ENCODE results near the gene SYDE1.

Gene SYDE1

DNA sequence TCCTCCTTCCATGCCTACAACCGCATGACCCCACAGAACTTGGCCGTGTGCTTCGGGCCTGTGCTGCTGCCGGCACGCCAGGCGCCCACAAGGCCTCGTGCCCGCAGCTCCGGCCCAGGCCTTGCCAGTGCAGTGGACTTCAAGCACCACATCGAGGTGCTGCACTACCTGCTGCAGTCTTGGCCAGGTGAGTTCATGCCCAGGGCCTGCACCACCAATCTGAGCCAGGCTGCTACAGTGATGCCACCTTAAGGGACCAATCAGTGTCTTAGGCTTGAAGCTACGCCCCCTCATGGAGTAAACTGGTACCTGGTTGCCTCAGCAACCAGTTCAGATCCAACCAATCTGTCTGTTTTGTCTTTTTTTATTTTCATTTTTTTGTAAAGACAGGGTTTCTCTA is 5.2 kb downstream of the SYDE1 start:
- Histone ChIP-seq H3K79me1 (replicated peaks; ENCODE audit: low read length, poor library complexity, severe bottlenecking) (peaks cover 28% of the 10 kb centered on the region), H2AFZ (ENCODE audit: low read depth, low read length) (no peak overlapping the region), H3K14ac (ENCODE audit: low read length in 2 of 2) (no peak overlapping the region), H3K4ac (ENCODE audit: low read depth in 1 of 2, low read length in 2 of 2) (no peak overlapping the region), H4K8ac (ENCODE audit: low read length) (peak overlapping the region; percentile 10), H4K91ac (ENCODE audit: low read length) (no peak overlapping the region), H3K27ac (ENCODE audit: low read length, poor library complexity, severe bottlenecking) (no peak overlapping the region), H3K27me3 (ENCODE audit: control insufficient read depth in 1 of 2, insufficient read depth in 1 of 2, low read length in 2 of 2) (no peaks in the 10 kb centered on the region), H2BK15ac (ENCODE audit: low read depth, poor library complexity, severe bottlenecking) (no peak overlapping the region), H2AK5ac (ENCODE audit: low read length, severe bottlenecking) (no peak overlapping the region), H3K18ac (ENCODE audit: low read depth in 1 of 2, low read length in 2 of 2) (no peak overlapping the region), H2BK12ac (ENCODE audit: low read length in 2 of 2) (no peak overlapping the region), H2BK5ac (ENCODE audit: low read depth, low read length, poor library complexity, severe bottlenecking) (no peak overlapping the region), H3K4me3 (ENCODE audit: insufficient read depth in 1 of 2, low read depth in 1 of 2, low read length in 2 of 2) (no peak overlapping the region), H3K9ac (ENCODE audit: low read length) (no peak overlapping the region), H3K9me3 (ENCODE audit: control insufficient read depth, low read length) (no peaks in the 10 kb centered on the region), H3K4me1 (ENCODE audit: control insufficient read depth, insufficient read depth, low read depth, low read length) (peaks cover 13% of the 10 kb centered on the region), H2BK120ac (ENCODE audit: low read depth, low read length) (no peak overlapping the region), H3K23ac (ENCODE audit: low read length in 2 of 2) (no peak overlapping the region), H3K4me2 (ENCODE audit: low read length, poor library complexity, severe bottlenecking) (no peak overlapping the region), H3K36me3 (ENCODE audit: control insufficient read depth in 1 of 2, insufficient read depth in 2 of 2, low read depth in 1 of 2, low read length in 2 of 2) (peaks cover 72 to 86% of the 10 kb centered on the region in 2 experiments)
- no peak for DNase-seq
- WGBS, result over 99% methylated on average over 11 of the region's 11 CpGs

DNA sequence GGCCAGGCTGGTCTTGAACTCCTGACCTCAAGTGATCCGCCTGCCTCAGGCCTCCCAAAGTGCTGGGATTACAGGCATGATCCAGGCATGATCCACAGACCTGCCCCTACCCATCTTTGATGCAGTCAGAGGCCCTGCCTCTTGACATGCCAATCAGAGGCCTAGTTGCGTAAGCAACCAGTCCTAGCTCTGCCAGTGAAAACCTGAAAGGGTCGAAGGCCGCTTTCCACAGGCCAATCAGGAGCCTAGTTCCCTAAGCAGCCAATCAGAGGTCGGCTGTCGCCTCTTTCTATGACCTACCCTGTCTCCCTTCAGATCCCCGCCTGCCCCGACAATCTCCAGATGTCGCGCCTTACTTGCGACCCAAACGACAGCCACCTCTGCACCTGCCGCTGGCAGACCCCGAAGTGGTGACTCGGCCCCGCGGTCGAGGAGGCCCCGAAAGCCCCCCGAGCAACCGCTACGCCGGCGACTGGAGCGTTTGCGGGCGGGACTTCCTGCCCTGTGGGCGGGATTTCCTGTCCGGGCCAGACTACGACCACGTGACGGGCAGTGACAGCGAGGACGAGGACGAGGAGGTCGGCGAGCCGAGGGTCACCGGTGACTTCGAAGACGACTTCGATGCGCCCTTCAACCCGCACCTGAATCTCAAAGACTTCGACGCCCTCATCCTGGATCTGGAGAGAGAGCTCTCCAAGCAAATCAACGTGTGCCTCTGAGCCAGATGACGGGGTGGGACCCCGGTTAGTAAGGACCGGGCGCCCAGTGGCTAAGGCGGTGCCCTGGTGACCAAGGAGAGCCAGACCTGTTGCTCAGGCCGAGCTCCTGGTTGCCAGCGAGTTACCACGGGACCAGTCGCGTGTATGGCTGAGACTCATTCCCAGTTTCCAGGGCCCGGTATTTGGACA is 6.3 kb downstream of the SYDE1 start:
- no peak overlapping the region for H2AK5ac ChIP-seq (ENCODE audit: low read length, severe bottlenecking)
- no peak overlapping the region for H4K8ac ChIP-seq (ENCODE audit: low read length)
- no peak overlapping the region for H4K91ac ChIP-seq (ENCODE audit: low read length)
- no peak overlapping the region for H3K27ac ChIP-seq (ENCODE audit: low read length, poor library complexity, severe bottlenecking)
- no peak overlapping the region for H2BK15ac ChIP-seq (ENCODE audit: low read depth, poor library complexity, severe bottlenecking)
- peaks cover 84 to 97% of the 10 kb centered on the region in 2 experiments for H3K36me3 ChIP-seq (ENCODE audit: control insufficient read depth in 1 of 2, insufficient read depth in 2 of 2, low read depth in 1 of 2, low read length in 2 of 2)
- no peaks in the 10 kb centered on the region for H3K27me3 ChIP-seq (ENCODE audit: control insufficient read depth in 1 of 2, insufficient read depth in 1 of 2, low read length in 2 of 2)
- peaks cover 36% of the 10 kb centered on the region for H3K79me1 ChIP-seq (replicated peaks; ENCODE audit: low read length, poor library complexity, severe bottlenecking)
- no peak overlapping the region for H3K4ac ChIP-seq (ENCODE audit: low read depth in 1 of 2, low read length in 2 of 2)
- H2BK12ac ChIP-seq (ENCODE audit: low read length in 2 of 2), result no peak overlapping the region
- H2AFZ ChIP-seq (ENCODE audit: low read depth, low read length), result no peak overlapping the region
- H2BK5ac ChIP-seq (ENCODE audit: low read depth, low read length, poor library complexity, severe bottlenecking), result no peak overlapping the region
- H3K4me3 ChIP-seq (ENCODE audit: insufficient read depth in 1 of 2, low read depth in 1 of 2, low read length in 2 of 2), result no peak overlapping the region
- H3K4me2 ChIP-seq (ENCODE audit: low read length, poor library complexity, severe bottlenecking), result no peak overlapping the region
- H3K23ac ChIP-seq (ENCODE audit: low read length in 2 of 2), result no peak overlapping the region
- WGBS, result 97% methylated on average over 57 of the region's 58 CpGs
- H3K9me3 ChIP-seq (ENCODE audit: control insufficient read depth, low read length), result no peaks in the 10 kb centered on the region
- no peak overlapping the region for H2BK120ac ChIP-seq (ENCODE audit: low read depth, low read length)
- no peak overlapping the region for H3K14ac ChIP-seq (ENCODE audit: low read length in 2 of 2)
- no peak for DNase-seq
- H3K9ac ChIP-seq (ENCODE audit: low read length), result no peak overlapping the region
- H3K4me1 ChIP-seq (ENCODE audit: control insufficient read depth, insufficient read depth, low read depth, low read length), result peaks cover 12% of the 10 kb centered on the region
- no peak overlapping the region for H3K18ac ChIP-seq (ENCODE audit: low read depth in 1 of 2, low read length in 2 of 2)

DNA sequence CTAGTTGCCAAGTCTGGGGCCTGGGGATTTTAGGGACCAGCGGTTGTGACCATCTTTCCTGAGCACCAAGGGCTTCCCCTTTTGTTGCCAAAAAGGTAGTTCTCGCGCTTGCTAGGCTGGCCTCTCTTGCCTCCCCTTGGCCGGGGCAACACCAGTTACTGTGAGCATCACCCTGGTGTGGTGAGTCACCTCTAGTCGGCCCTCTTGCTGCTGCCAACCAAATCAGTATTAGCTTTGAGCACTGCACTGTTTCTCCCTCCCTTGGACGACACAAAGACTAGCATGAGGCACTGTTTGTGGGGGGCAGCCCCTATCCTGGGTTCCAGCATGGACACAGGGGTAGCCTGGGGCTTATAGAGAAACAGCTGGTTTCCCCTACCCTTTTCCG is 6.9 kb downstream of the SYDE1 start:
- Histone ChIP-seq H3K14ac (ENCODE audit: low read length in 2 of 2) (no peak overlapping the region), H2BK15ac (ENCODE audit: low read depth, poor library complexity, severe bottlenecking) (no peak overlapping the region), H2BK5ac (ENCODE audit: low read depth, low read length, poor library complexity, severe bottlenecking) (no peak overlapping the region), H3K9ac (ENCODE audit: low read length) (peak overlapping the region; percentile 41), H3K4ac (ENCODE audit: low read depth in 1 of 2, low read length in 2 of 2) (no peak overlapping the region), H3K79me1 (replicated peaks; ENCODE audit: low read length, poor library complexity, severe bottlenecking) (peaks cover 41% of the 10 kb centered on the region), H2BK120ac (ENCODE audit: low read depth, low read length) (no peak overlapping the region), H3K36me3 (ENCODE audit: control insufficient read depth in 1 of 2, insufficient read depth in 2 of 2, low read depth in 1 of 2, low read length in 2 of 2) (peaks cover 90 to 99% of the 10 kb centered on the region in 2 experiments), H3K27me3 (ENCODE audit: control insufficient read depth in 1 of 2, insufficient read depth in 1 of 2, low read length in 2 of 2) (no peaks in the 10 kb centered on the region), H3K18ac (ENCODE audit: low read depth in 1 of 2, low read length in 2 of 2) (no peak overlapping the region), H3K23ac (ENCODE audit: low read length in 2 of 2) (no peak overlapping the region), H3K4me1 (ENCODE audit: control insufficient read depth, insufficient read depth, low read depth, low read length) (peaks cover 5% of the 10 kb centered on the region), H3K27ac (ENCODE audit: low read length, poor library complexity, severe bottlenecking) (no peak overlapping the region), H3K9me3 (ENCODE audit: control insufficient read depth, low read length) (peaks cover 4% of the 10 kb centered on the region), H3K4me3 (ENCODE audit: insufficient read depth in 1 of 2, low read depth in 1 of 2, low read length in 2 of 2) (no peak overlapping the region), H4K8ac (ENCODE audit: low read length) (no peak overlapping the region), H3K4me2 (ENCODE audit: low read length, poor library complexity, severe bottlenecking) (no peak overlapping the region), H2AK5ac (ENCODE audit: low read length, severe bottlenecking) (no peak overlapping the region), H2BK12ac (ENCODE audit: low read length in 2 of 2) (no peak overlapping the region), H2AFZ (ENCODE audit: low read depth, low read length) (no peak overlapping the region), H4K91ac (ENCODE audit: low read length) (no peak overlapping the region)
- WGBS, result 80% methylated on average over 7 of the region's 7 CpGs
- peak; percentile 20 for DNase-seq

DNA sequence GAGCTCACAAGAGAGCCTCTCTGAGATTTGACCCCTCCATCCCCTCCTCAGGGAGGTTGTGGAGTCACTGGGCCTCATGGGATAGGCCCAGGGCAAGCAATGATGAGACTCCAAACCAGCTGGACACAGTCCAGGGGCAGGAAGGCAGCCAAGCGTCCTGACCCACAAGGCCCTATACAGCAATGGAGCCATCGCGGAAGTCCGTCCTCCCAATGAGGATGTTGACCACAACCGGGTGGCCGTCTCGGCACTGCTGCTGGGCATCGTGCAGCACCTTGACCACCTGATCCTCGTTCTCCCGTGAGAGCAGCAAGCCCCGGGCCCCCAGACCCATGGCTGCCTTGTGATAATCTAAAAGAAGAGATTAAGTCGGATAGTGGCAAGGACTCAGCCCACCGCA is 7.9 kb downstream of the SYDE1 start:
- Histone ChIP-seq H2AK5ac (ENCODE audit: low read length, severe bottlenecking) (no peak overlapping the region), H4K91ac (ENCODE audit: low read length) (no peak overlapping the region), H3K23ac (ENCODE audit: low read length in 2 of 2) (no peak overlapping the region), H3K27me3 (ENCODE audit: control insufficient read depth in 1 of 2, insufficient read depth in 1 of 2, low read length in 2 of 2) (no peaks in the 10 kb centered on the region), H3K4me1 (ENCODE audit: control insufficient read depth, insufficient read depth, low read depth, low read length) (peaks cover 4% of the 10 kb centered on the region), H2BK15ac (ENCODE audit: low read depth, poor library complexity, severe bottlenecking) (no peak overlapping the region), H3K36me3 (ENCODE audit: control insufficient read depth in 1 of 2, insufficient read depth in 2 of 2, low read depth in 1 of 2, low read length in 2 of 2) (peaks cover 95 to 99% of the 10 kb centered on the region in 2 experiments), H2BK12ac (ENCODE audit: low read length in 2 of 2) (no peak overlapping the region), H3K14ac (ENCODE audit: low read length in 2 of 2) (no peak overlapping the region), H3K4me2 (ENCODE audit: low read length, poor library complexity, severe bottlenecking) (no peak overlapping the region), H2BK120ac (ENCODE audit: low read depth, low read length) (no peak overlapping the region), H2AFZ (ENCODE audit: low read depth, low read length) (no peak overlapping the region), H3K79me1 (replicated peaks; ENCODE audit: low read length, poor library complexity, severe bottlenecking) (peaks cover 45% of the 10 kb centered on the region), H3K4me3 (ENCODE audit: insufficient read depth in 1 of 2, low read depth in 1 of 2, low read length in 2 of 2) (no peak overlapping the region), H4K8ac (ENCODE audit: low read length) (peak overlapping the region; percentile 15), H3K9me3 (ENCODE audit: control insufficient read depth, low read length) (peaks cover 4% of the 10 kb centered on the region), H3K27ac (ENCODE audit: low read length, poor library complexity, severe bottlenecking) (no peak overlapping the region), H2BK5ac (ENCODE audit: low read depth, low read length, poor library complexity, severe bottlenecking) (no peak overlapping the region), H3K9ac (ENCODE audit: low read length) (peak overlapping the region; percentile 17), H3K4ac (ENCODE audit: low read depth in 1 of 2, low read length in 2 of 2) (no peak overlapping the region), H3K18ac (ENCODE audit: low read depth in 1 of 2, low read length in 2 of 2) (no peak overlapping the region)
- 91% methylated on average over 13 of the region's 13 CpGs for WGBS
- no peak for DNase-seq
